RKO (cell line): ENCODE data around the gene ATXN7L1.
"Not testable (repeated sequence)": the region's sequence is repeated elsewhere in the genome, so short reads cannot be mapped to it uniquely, and the experiment has no call there.

ENCODE experiments used
- DNase-seq: peaks from one replicate; pipeline ENCODE4 v3.0.0-alpha.2; 2016; ENCODE audit warnings: low spot score

Gene ATXN7L1

GRCh38 chr7:105802604-105803428 is 73.6 kb downstream of the ATXN7L1 start:
- DNase-seq, result no peak

DNA sequence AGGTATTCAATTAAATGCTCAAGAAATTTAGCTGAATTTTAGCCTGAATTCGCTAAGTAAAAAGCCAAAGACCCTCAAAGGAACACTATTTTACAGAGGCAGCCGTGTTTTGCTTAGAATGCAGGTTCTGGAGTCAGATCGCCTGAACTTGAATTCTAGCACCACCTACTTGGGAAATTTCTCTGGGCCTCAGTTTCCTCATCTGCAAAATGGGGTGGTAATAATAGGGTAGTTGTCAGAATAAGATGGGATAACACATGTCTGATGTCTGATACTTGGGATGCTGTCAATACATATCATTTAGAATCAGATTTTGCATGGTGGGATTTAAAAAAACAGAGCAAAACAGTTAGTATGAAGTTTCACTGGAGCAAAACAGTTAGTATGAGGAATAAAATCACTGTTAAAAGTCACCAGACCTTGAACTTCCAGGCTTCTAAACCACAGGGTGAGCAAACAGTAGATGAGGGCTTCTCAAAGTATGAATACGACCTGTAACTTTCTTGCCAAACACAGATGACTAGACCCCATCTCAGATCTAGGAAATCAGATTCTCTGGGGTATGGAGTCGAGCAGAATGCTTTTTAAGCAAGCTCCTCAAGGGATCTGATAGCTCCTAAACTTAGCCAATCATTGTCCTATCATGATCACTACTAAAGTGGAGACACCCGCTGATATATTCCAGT is 75.4 kb downstream of the ATXN7L1 start:
- no peak for DNase-seq

DNA sequence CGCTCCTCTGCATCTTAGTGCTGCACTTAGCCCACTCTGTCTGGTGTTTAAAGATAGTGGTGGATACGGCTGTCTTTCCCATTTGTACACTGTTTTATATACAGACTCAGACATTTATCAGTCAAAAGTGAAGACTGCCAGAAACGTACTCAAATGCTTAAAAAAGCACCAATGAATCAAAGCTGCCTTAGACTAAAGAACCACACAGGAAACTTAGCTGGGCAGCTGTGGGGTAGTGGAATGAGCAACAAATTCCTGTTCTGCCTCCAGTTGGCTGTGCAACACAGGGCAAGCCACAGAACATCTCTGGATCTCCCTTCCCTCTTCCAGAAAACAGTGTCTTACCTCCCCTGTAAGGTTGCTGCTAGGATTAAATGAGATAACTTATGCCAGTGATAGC is 76.0 kb downstream of the ATXN7L1 start:
- no peak for DNase-seq

DNA sequence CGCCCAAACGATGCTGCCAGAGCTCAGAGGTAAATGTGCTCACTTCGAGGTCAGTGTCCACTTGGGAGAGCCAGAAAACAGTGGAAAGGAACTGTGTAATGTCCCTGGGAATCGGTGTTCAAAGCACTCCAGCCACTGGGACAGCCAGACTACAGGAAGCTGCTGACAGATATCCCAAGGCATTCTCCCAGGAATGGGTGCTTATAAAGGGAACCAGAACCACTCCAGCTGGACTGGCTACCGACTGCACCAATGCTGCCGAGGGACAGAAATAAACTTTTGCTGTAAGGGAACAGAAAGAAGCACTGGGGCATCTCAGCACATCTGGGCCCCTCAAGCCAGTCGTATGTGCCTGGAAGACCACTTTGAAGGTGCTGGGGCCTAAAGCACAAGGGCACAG is 76.7 kb downstream of the ATXN7L1 start:
- no peak for DNase-seq

GRCh38 chr7:105799006-105799405 is 77.4 kb downstream of the ATXN7L1 start:
- no peak for DNase-seq

DNA sequence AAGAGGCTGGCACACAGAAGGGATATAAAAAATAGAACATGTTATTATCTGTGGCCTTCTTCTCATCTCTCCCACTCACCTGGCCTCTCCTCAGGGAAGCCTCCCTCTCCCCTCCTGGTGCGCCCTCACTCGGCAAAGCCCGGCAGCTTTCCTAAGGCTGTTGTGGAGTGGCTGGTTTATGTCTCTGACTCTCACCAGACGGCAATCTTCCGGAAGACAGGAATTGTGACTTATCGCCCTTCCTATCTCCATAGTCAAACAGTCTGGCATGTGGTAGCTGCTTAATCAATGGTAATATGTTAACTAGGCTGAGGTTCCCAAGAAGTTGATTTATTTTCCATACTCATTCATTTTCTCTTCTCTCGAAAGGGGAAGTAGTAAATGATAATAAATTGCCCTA is 78.7 kb downstream of the ATXN7L1 start:
- no peak for DNase-seq

DNA sequence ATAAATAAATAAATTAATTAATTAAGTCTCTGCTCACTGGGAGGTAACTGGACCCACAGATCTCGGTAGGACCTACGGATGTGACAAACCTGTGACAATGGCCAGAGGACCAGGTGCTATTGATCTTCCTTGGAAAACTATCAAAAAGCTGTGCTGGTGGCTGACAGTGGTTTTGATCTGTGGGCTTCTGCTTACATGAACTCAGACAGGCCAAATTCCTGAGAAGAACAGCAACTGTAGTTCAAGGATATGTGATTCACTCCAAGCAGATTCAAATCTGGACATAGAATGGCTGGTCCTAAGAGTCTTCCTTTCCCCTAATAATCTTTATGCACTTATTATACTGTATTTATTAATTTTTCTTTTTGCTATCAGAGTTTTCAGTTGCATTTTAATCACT is 80.0 kb downstream of the ATXN7L1 start:
- DNase-seq, result no peak

DNA sequence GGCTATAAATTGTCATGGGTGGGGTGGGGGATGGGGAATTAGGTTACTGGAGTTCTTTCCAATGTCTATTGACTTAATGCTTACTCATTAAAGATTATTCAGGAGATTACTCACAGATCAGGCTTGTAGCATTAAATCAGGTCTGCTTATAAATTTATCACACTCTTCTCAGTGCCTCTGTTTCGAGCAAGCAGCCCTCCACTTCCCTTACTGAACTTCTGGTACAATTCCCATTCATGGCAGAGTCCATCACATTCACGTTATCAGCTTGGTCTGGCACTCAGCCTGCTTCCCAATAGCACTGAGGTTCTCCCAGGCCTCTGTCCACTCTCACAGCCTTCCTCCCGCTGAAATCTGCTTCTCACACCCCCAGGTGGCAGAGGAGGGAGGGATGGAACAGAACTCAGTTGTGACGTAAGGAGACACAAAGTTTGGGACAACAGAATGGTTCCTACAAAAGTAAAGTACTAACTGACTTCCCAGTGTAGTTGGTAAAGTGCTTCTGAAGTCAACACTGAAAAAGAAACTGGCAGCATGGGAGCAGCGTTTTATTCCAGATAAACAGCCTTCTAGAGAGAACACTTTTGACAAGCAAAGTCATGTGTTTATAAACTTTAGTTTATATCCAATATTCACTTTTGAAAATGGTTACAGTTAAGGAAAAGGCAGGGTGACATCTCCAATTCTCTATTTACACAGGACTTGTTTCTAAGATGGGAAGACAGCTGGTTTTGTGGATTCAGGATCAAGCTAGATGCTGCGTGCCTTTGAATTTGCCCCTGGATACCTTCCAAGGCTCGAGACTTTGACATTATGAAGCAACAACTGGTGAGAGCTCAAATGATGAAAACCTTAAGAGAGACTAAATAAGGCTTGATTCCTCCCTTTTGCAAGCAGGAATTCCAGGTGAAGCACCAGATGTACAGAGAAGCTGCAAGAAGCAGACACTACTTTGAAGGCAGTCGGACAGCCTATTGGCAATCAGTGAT is 81.4 kb downstream of the ATXN7L1 start:
- DNase-seq, result no peak

GRCh38 chr7:105792488-105793370 is 83.7 kb downstream of the ATXN7L1 start:
- no peak for DNase-seq

GRCh38 chr7:105791926-105792325 is 84.5 kb downstream of the ATXN7L1 start:
- DNase-seq, result no peak

GRCh38 chr7:105790996-105791395 is 85.4 kb downstream of the ATXN7L1 start:
- no peak for DNase-seq

DNA sequence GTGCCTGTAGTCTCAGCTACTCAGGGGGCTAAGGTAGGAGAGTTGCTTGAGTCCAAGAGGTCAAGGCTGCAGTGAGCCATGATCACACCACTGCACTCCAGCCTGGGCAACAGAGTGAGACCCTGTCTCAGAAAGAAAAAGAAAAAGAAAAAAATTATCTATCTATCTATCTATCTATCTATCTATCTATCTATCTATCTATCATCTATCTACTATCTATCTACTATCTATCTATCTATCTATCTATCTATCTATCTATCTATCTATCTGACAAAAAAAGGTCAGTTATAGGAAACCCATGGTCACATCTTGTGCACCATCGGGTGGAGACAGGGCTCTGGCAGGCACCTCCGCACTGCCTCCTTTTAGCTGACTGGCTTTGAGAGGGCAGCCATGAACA is 85.9 kb downstream of the ATXN7L1 start:
- DNase-seq, result not testable (repeated sequence)

GRCh38 chr7:105788816-105789349 is 87.5 kb downstream of the ATXN7L1 start:
- DNase-seq, result no peak

- DNase-seq, result no peak
Measured at GRCh38 chr7:105788356-105788755, 88.0 kb downstream of the ATXN7L1 start.

GRCh38 chr7:105787793-105788192 is 88.6 kb downstream of the ATXN7L1 start:
- DNase-seq, result no peak

DNA sequence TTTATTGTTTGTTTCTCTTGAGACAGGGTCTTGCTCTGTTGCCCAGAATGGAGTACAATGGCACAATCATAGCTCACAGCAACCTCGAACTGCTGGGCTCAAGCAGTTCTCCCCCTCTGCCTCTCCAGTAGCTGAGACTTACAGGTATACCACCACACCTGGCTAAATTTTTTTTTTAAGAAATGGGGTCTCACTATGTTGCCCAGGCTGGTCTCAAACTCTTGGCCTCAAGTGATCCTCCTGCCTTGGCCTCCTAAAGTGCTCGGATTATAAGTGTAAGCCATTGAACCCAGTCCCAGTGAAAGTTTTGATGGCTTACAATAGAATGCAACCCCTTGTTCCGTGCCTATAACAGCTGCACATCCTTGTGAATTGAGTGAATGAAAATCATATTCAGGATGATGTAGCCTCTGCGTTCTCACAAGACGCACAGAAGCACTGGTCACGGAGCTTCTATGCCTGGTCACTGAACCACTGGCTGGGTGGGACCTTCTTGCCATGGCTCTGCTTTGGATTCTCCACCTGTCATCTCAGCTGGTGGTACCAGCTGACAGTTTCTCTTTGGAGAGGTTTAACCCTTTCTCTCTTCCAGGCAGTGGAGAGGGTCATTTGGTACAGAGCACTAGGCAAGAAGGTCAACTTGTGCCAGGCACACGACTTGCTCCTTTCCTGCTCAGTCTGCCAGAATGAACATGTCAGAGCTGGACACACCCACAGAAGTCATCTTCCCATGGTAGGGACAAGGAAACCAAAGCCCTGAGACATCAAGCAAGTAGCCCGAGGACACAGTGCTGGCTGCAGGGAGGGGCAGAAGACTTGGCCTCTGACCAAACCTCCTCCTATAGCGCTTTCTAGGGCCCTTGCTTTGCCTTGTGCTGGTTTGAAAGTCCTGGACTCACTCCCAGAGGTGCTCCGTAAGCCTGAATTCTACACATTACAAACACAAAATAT is 89.6 kb downstream of the ATXN7L1 start:
- no peak for DNase-seq

- DNase-seq, result peak; percentile 61
Measured at GRCh38 chr7:105782391-105783042, 93.9 kb downstream of the ATXN7L1 start.

GRCh38 chr7:105779856-105780780 is 96.3 kb downstream of the ATXN7L1 start:
- DNase-seq, result no peak
